Measurements from ENCODE around the gene LRRC10B. TPM values are rescaled to one million over a fixed set of nuclear protein-coding genes. Genes with fewer than 3 reads are reported as not detected.

LRRC10B gene
- total RNA-seq, 1 experiment from 2014 or later, result not detected

DNA sequence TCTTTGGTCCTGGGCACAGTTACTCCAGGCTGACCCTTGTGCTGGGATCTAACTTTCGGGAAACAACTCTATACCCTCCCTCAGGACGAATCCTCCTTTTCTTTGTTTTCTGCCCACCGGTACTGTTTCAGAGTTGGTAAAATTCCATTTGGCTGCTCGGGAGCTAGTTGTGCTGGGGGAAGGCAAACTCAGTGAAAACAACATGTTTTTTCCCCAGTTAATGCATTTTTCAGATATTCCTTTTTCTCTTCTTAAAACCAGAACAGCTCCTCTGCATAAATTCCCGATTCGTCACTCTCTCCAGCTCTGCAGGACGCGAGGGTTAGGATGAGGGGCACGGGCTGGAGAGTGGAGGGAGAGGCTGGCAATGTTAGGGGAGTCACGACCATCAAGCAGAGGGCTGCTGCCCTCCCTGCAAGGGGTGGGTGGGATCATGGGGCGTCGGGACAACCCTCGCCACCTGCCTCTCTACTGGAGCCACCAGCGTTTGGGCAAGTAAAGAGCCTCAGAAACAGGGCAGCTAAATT lies 31.3 kb downstream of the LRRC10B start:
- Histone ChIP-seq H3K27ac (ENCODE audit: low read depth, low read length) (no peak overlapping the region), H4K20me1 (ENCODE audit: insufficient read depth) (no peaks in the 10 kb centered on the region), H3K79me2 (ENCODE audit: insufficient read depth, low read length) (no peaks in the 10 kb centered on the region), H3K36me3 (ENCODE audit: control insufficient read depth in 1 of 2, insufficient read depth in 2 of 2, low read length in 2 of 2) (no peaks in the 10 kb centered on the region; a peak in 1 of 4 replicates), H3K9me2 (ENCODE audit: insufficient read depth) (no peaks in the 10 kb centered on the region), H3K9me3 (ENCODE audit: control insufficient read depth in 1 of 2, insufficient read depth in 1 of 2, low read depth in 1 of 2, low read length in 2 of 2) (no peaks in the 10 kb centered on the region), H3K9ac (ENCODE audit: low read length) (no peak overlapping the region), H3K4me1 (ENCODE audit: control insufficient read depth in 1 of 2, insufficient read depth in 2 of 2, low read length in 2 of 2) (peaks cover 6 to 23% of the 10 kb centered on the region in 2 experiments), H3K4me2 (ENCODE audit: low read length) (no peak overlapping the region), H3K4me3 (replicated peaks in 1 of 2; ENCODE audit: low read depth in 1 of 2, low read length in 2 of 2) (no peak overlapping the region), H2AFZ (ENCODE audit: low read depth, low read length, poor library complexity, severe bottlenecking) (no peak overlapping the region), H3K27me3 (ENCODE audit: insufficient read depth, low read length) (no peaks in the 10 kb centered on the region)
- ChIA-PET CTCF (no interaction called here), POLR2A (no interaction called here), RAD21 (ENCODE audit: low non-redundant PET in 1 of 2, low total read pairs in 2 of 2, uncharacterized antibody in 2 of 2, unreplicated experiment in 2 of 2) (interaction anchor here in 1 of 2 experiments (0.7 kb wide), 1 partner anchor 27 kb away, joined by 4 read pairs; no protein-coding TSS in a partner anchor)
- intact Hi-C loops (cut with micrococcal nuclease), result no loop called here
- no TSS peak for BruUV-seq (replicated peaks)
- TF ChIP-seq EZH2 (IDR thresholded peaks at IDR 0.05), result no peak
- no peak for TF ChIP-seq POLR2AphosphoS5 (IDR thresholded peaks at IDR 0.05; ENCODE audit: low read depth, low read length)
- no peak for TF ChIP-seq EZH2phosphoT487 (IDR thresholded peaks at IDR 0.05; ENCODE audit: borderline replicate concordance)
- TF ChIP-seq ZFX (IDR thresholded peaks at IDR 0.05), result no peak
- no peak for TF ChIP-seq ELF1 (IDR thresholded peaks at IDR 0.05; ENCODE audit: borderline replicate concordance, low read depth)
- TF ChIP-seq, protein P1, sequence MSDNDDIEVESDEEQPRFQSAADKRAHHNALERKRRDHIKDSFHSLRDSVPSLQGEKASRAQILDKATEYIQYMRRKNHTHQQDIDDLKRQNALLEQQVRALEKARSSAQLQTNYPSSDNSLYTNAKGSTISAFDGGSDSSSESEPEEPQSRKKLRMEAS (IDR thresholded peaks at IDR 0.05), result no peak
- no peak for TF ChIP-seq JUND (IDR thresholded peaks at IDR 0.05)
- no peak for TF ChIP-seq FOSL1 (IDR thresholded peaks at IDR 0.05; ENCODE audit: low read depth)
- TF ChIP-seq EGR1 (IDR thresholded peaks at IDR 0.05; ENCODE audit: low read depth), result no peak
- TF ChIP-seq, protein P2, sequence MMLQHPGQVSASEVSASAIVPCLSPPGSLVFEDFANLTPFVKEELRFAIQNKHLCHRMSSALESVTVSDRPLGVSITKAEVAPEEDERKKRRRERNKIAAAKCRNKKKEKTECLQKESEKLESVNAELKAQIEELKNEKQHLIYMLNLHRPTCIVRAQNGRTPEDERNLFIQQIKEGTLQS (IDR thresholded peaks at IDR 0.05), result no peak
- TF ChIP-seq CBX3 (IDR thresholded peaks at IDR 0.05; ENCODE audit: low read depth), result no peak
- TF ChIP-seq, protein P3, sequence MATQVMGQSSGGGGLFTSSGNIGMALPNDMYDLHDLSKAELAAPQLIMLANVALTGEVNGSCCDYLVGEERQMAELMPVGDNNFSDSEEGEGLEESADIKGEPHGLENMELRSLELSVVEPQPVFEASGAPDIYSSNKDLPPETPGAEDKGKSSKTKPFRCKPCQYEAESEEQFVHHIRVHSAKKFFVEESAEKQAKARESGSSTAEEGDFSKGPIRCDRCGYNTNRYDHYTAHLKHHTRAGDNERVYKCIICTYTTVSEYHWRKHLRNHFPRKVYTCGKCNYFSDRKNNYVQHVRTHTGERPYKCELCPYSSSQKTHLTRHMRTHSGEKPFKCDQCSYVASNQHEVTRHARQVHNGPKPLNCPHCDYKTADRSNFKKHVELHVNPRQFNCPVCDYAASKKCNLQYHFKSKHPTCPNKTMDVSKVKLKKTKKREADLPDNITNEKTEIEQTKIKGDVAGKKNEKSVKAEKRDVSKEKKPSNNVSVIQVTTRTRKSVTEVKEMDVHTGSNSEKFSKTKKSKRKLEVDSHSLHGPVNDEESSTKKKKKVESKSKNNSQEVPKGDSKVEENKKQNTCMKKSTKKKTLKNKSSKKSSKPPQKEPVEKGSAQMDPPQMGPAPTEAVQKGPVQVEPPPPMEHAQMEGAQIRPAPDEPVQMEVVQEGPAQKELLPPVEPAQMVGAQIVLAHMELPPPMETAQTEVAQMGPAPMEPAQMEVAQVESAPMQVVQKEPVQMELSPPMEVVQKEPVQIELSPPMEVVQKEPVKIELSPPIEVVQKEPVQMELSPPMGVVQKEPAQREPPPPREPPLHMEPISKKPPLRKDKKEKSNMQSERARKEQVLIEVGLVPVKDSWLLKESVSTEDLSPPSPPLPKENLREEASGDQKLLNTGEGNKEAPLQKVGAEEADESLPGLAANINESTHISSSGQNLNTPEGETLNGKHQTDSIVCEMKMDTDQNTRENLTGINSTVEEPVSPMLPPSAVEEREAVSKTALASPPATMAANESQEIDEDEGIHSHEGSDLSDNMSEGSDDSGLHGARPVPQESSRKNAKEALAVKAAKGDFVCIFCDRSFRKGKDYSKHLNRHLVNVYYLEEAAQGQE (IDR thresholded peaks at IDR 0.05; ENCODE audit: low read depth), result no peak
- TF ChIP-seq, protein P4, sequence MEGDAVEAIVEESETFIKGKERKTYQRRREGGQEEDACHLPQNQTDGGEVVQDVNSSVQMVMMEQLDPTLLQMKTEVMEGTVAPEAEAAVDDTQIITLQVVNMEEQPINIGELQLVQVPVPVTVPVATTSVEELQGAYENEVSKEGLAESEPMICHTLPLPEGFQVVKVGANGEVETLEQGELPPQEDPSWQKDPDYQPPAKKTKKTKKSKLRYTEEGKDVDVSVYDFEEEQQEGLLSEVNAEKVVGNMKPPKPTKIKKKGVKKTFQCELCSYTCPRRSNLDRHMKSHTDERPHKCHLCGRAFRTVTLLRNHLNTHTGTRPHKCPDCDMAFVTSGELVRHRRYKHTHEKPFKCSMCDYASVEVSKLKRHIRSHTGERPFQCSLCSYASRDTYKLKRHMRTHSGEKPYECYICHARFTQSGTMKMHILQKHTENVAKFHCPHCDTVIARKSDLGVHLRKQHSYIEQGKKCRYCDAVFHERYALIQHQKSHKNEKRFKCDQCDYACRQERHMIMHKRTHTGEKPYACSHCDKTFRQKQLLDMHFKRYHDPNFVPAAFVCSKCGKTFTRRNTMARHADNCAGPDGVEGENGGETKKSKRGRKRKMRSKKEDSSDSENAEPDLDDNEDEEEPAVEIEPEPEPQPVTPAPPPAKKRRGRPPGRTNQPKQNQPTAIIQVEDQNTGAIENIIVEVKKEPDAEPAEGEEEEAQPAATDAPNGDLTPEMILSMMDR (IDR thresholded peaks at IDR 0.05 in 2 of 3, conservative IDR thresholded peaks at IDR 0.05 in 1 of 3; ENCODE audit: borderline replicate concordance in 1 of 3, insufficient read depth in 1 of 3, low read depth in 2 of 3, low read length in 2 of 3), result no peak
- TF ChIP-seq SP1 (IDR thresholded peaks at IDR 0.05; ENCODE audit: low read depth), result no peak
- no peak for TF ChIP-seq POLR2A (IDR thresholded peaks at IDR 0.05; ENCODE audit: borderline replicate concordance, extremely low read depth, insufficient read depth, insufficient read length)
- TF ChIP-seq, protein P5, sequence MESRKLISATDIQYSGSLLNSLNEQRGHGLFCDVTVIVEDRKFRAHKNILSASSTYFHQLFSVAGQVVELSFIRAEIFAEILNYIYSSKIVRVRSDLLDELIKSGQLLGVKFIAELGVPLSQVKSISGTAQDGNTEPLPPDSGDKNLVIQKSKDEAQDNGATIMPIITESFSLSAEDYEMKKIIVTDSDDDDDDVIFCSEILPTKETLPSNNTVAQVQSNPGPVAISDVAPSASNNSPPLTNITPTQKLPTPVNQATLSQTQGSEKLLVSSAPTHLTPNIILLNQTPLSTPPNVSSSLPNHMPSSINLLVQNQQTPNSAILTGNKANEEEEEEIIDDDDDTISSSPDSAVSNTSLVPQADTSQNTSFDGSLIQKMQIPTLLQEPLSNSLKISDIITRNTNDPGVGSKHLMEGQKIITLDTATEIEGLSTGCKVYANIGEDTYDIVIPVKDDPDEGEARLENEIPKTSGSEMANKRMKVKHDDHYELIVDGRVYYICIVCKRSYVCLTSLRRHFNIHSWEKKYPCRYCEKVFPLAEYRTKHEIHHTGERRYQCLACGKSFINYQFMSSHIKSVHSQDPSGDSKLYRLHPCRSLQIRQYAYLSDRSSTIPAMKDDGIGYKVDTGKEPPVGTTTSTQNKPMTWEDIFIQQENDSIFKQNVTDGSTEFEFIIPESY (IDR thresholded peaks at IDR 0.05; ENCODE audit: extremely low read depth, insufficient replicate concordance, low read length), result no peak
- no peak for DNase-seq (ENCODE audit: low read depth, low spot score)
- no peak for ATAC-seq

All from HCT116 (cell line).